HG03442 (cell line): ENCODE data around the gene ZXDC.
A peak's percentile ranks its signal among the peaks of the same experiment; 100 is the strongest.

Source experiments
- ATAC-seq: cut with Tn5 transposase; IDR thresholded peaks from one replicate; pipeline ENCODE4 v1.9.1; 2021; ENCODE audit warnings: mild to moderate bottlenecking, moderate library complexity; ENCODE audit not compliant: unreplicated experiment

ZXDC gene

GRCh38 chr3:126439346-126439967, 36.2 kb downstream of the ZXDC start:
- ATAC-seq, result no peak

DNA sequence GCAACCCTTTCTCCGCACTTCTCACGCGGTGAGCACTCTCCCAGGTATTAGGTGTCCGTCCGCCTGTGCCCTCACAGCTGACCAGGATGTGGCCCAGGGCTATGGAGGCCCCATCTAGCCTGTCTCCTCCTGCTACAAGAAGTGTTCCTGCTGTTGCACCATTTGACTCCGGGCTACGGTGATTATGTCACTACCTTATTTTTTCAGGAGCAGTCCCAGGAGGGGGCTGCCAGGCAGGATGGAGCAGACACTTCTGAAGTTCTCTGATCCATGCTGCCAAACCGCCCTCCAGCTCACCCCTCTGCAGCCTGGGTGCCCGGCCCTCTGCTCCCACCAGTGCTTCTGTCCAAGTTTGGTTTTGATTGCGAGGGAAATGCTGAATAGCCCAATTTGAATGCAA, 36.9 kb downstream of the ZXDC start:
- no peak for ATAC-seq

DNA sequence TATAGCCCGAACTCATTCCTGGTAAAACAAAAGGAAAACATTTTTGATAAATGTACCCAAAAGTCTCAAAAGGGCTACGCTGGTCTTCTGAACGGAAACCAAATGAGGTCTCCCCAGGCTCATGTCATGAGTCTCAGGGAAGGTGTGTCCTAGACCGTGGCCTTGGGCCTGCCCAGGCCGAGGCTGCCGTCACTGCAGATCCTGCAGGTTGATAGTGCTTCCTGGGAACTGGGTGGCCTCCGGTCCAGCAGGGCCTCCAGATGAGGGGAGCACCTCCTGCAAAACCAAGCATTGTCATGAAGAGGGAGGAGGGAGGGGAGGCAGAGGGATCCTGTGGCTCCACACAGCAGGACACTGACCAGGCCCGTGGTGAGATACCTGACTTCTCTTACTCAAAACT, 37.5 kb downstream of the ZXDC start:
- no peak for ATAC-seq

DNA sequence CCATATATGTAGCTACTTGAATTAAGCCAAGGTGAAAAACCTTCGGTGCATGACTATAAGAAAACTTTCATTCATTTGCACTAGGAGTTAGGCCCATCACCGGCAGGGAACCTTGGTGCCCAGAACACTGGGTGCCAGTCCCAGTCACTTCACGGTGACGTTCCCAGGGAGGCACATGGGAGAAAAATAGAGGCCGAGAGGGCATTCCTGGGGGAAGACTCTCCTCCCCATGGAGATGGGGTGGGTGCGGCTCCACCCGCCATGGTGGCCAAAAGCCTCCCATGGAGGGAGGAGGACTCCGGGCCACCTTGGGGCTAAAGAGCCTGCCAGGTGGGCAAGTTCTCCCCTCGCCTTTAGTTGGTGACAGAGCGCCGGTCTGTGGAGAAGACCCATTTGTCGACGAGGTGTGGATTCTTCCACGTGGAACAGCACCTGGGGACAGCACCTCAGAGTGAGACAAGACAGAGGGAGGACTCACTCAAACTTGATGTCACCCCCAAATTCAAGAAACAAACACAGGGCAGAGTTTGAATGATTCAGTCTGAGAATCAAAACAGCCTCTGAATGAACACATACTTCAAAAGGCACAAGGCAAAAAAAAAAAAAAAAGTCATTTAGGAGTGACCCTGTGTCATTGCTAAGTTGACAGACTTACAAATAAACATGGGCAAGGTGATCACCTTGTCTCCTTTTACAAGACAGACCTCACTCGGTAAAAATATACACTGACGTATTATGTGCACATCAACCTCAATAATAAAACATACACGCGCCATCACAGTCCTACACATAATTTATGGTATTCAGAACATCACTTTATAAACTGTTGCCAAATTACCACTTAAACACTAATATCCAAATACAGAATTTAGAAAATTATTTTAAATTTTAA, 38.6 kb downstream of the ZXDC start:
- no peak for ATAC-seq

DNA sequence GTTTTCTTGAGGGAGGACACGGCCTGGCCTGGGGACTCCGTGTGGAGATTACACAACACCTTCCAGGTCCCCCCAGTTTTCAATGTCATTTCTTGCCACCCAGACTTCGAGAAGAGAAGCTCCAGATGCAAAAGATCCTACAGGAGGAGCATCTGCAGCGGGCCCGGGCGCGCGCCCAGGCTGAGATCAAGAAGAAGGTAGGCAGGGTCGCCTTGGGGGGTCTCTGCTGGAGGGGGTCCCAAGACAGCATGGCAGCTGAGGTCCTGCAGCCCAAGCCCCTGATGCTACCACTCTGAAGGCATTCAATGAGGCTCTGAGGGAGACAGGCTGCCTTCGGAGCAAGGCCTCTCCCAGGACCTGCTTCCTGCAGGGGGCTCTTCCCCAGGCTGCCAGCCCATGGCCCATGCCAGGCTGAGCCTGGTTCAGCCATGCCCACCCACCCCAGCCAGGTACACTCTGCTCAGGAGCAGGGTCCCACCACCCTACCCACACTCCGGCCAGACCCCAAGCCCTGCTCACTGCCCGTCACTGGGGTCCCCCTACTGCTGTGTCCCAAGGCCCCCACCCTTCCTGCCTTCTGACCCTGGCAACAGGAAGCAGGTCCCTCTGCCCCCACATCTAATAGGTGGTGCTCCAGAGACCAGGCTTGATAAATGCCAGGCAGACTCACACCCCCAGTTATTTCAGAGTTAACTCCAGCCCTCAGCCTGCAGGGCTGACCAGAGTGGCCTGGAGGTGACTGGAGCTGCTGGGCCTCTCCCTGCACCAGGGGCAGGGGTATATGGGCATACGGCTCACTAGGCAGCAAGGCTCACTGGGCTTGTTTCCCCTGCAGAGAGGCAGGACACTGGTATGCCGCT, 40.0 kb downstream of the ZXDC start:
- ATAC-seq, result no peak

GRCh38 chr3:126434931-126435411, 40.7 kb downstream of the ZXDC start:
- no peak for ATAC-seq

DNA sequence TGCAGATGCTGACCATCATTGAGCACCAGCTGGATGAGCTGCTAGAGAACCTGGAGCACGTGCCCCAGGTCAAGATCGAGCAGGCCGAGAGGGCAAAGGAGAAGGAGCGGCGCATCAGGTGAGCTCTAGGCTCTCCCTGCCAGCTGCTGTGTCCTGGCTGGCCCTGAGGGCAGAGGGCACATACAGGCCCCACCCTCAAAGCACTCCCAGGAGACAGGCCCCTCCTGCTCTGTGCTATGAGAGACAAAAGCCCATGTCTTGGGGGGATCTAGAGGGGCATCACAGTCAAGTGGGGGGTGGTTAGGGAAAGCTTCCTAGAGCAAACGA, 41.5 kb downstream of the ZXDC start:
- ATAC-seq, result no peak

- ATAC-seq, result no peak
Measured at GRCh38 chr3:126433496-126434263, 42.0 kb downstream of the ZXDC start.

DNA sequence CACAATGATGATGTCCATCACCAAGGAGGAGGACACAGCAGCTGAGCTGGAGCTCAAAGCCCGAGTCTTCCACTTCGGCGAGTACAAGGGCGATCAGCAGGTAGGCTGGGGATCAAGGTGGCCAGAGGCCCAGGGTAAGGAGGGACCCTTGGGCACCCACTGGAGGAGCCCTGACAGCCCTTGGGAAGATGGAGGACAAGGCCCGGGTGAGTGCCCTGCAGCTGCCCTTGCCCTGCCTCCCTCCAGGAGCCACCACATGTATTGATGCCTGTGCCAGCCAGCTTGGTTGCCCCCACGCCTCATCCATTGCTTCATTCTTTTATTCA, 42.6 kb downstream of the ZXDC start:
- no peak for ATAC-seq

GRCh38 chr3:126432361-126433104, 43.2 kb downstream of the ZXDC start:
- no peak for ATAC-seq

GRCh38 chr3:126431103-126431534, 44.6 kb downstream of the ZXDC start:
- ATAC-seq, result peak; percentile 82

GRCh38 chr3:126424751-126425150, 50.9 kb downstream of the ZXDC start:
- no peak for ATAC-seq

DNA sequence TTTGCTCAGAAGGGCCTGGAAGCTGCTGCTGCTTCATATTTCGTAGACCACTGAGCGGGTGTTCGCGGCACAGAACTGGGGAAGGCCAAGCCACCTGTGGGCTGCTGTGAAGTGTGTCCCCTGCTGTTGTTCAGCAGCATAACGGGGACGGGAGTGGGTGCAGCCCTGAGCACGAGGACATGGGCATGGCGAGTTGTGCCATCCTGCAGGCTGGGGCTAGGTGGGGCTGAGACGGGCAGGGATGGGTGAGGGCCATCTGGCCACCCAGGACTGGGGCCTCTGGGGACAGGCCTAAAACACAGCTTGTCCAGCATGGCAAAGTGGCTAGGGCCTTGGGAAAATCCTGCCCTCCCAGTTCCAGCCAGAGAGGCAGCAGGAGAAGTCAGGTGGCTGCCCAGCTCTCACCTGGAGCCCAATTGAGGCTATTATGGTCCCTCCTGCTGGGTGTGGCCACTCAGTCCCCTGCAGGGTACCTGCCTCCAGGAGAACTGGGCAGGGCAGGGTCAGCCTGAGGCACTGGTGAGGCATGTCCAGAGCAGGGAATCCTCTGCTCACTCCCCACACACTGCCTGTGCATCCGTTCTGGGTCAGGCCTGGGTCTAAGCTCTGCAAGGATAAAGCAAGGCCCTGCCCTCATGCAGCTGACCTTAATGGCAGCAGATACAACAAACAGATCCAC, 51.5 kb downstream of the ZXDC start:
- ATAC-seq, result no peak

- no peak for ATAC-seq
Measured at GRCh38 chr3:126423191-126424038, 52.3 kb downstream of the ZXDC start.

GRCh38 chr3:126422571-126423091, 53.1 kb downstream of the ZXDC start:
- ATAC-seq, result no peak

- no peak for ATAC-seq
Measured at GRCh38 chr3:126422121-126422520, 53.6 kb downstream of the ZXDC start.

GRCh38 chr3:126421573-126422119, 54.0 kb downstream of the ZXDC start:
- no peak for ATAC-seq
